ENCODE results near the gene EPHA1.

- TF ChIP-seq CTCF (IDR thresholded peaks at IDR 0.05; ENCODE audit: insufficient read depth, low read length, poor library complexity, severe bottlenecking) (no peak), EZH2phosphoT487 (conservative IDR thresholded peaks at IDR 0.05; ENCODE audit: low read length) (no peak)
Measured at GRCh38 chr7:143397710-143398530, 10.7 kb downstream of the EPHA1 start.
